HG03135 (cell line): ENCODE measurements around the gene CTTNBP2.

Source experiments
- ATAC-seq: cut with Tn5 transposase; IDR thresholded peaks from one replicate; pipeline ENCODE4 v1.9.1; 2021; ENCODE audit warnings: mild to moderate bottlenecking, moderate library complexity; ENCODE audit not compliant: unreplicated experiment

The CTTNBP2 gene

DNA sequence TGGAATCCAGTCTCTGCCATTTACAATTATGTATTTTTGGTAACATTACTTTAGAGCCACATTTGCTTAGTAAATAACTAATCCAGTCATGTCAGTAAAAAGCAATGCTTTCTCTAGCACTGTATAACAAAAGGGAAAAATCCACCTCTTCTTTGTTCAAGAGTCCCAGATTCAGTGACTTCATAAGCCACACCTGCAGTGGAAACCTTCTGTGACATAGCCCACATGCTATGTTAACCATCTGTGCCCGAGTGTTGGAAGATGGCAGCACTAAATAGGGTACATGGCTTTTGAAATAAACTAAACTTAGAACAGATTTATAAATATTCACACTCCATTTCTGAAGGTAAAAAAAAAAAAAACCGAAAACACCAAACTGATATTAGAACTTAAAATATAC is 83.0 kb downstream of the CTTNBP2 start:
- ATAC-seq, result no peak

DNA sequence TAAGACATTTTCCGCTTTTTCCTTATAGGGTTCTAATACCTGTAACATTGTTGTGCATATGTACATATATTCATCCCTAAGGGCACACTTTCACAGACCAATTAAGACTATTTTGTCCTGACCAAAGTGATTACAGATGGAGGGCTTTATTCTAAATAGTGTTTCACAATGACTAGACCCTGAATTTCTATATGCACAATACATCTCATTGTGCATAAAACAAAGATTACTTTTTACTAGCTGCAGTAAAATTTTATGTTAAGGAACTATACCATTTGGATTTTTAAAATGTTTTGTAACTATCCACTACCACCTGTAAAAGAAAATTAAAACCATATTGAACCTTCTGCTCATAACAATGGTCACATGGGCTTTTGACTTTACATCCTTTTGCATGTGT is 87.8 kb downstream of the CTTNBP2 start:
- no peak for ATAC-seq

DNA sequence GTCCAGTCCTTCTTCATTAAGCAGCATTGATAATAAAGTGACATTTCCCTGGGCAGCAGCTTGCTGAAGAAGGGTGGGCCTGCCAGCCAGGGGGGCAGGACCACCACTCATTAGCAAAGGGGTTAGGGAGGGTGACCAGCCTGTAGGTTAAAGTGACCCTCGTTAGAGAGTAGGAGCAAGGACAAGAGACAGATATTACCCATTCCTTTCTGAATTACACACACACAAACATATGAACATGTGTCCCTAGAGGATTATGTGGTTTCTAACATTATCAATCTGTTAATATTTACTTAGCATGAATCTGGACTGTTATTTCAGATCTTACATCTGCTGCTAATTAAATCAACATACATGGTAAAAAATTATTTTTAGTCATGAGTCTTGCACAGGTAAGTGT is 88.9 kb downstream of the CTTNBP2 start:
- peak; percentile 44 for ATAC-seq

DNA sequence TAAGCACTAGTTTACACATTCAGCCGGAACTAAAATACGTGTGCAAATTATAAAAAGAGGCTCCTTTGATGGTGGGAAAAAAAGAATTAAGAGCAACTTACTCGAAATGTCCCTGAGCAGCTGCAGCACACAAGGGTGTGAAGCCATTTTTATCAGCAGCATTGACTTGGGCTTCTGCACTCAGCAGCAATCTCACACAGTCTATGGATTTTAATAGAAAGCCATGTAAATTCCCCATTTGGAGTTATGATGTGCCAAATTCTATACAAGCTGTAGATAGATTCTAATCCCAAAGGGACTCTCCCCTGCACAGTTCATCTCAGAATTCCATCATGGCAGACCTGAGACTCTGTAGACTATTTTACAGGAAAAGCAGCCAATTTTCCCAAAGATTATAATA is 90.5 kb downstream of the CTTNBP2 start:
- ATAC-seq, result no peak

DNA sequence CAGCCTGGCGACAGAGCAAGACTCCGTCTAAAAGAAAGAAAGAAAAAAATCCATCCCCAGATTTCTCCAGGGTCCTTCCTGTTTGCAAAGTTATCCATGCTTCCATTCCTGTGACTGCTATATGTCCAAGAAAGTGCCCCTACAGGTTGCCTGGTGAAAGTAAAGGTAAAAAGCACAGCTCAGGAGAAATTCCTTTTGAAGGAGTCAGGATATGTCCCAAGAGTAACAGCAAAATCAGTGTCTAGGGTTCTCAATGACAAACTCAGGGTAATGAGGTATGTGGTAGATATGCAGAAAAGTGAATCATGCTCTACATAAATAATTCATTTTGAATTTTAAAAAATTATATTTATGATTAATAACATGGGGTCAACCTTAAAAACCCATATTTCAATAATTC is 91.5 kb downstream of the CTTNBP2 start:
- ATAC-seq, result no peak

DNA sequence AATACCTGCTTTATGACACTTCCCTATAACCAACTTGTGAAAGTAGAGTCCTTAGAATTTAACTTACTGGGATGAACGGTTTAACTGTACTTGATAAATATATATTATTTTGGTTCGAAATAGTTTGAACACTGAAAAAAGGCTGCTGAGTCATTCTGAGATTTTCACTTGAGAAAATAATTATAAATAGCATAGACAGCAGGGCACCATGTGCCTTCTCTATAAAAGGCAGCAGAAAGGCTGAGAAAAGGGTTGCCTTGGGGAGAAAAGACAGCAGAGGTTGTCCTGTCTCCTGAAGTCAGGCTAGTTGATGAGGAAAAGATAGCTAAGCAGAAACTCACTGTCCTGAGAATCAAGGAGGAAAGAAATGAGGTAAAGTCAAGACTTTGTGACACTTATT is 92.4 kb downstream of the CTTNBP2 start:
- ATAC-seq, result peak; percentile 86

DNA sequence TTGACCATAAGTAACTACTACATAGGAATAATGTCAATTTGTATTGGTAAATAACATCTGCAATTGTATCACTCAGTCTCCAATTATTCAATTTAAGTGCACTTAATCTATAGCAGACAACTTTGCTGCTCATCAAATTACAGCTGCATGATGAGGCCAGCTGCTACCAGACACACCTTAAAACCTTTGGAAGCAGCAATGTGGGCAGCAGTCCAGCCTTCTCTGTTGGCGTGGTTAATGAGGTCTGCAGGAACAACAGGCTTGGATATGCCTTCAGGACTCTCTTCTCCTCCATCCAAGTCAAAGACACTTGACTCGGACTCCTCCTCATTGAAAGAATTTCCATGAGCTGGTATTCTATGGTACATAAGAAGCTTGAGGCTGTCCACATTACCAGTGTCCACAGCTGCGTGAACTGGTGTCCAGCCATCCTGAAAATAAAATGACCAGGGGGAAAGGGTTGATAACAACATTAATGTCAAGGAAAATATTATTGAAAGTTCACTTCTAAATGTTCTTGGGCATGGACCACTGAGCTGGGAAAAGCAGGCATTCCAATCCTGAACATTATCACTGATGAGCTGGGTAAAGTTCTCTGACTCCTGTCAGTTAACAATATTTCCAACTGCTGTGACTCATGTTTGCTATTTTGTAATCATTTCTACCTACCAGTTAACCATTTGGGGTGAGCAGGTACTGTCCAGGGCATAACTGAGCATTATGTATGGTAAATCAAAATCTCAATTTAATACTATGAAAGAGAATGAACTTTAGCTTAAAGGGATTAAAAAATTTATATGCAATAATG is 95.7 kb downstream of the CTTNBP2 start:
- ATAC-seq, result no peak

DNA sequence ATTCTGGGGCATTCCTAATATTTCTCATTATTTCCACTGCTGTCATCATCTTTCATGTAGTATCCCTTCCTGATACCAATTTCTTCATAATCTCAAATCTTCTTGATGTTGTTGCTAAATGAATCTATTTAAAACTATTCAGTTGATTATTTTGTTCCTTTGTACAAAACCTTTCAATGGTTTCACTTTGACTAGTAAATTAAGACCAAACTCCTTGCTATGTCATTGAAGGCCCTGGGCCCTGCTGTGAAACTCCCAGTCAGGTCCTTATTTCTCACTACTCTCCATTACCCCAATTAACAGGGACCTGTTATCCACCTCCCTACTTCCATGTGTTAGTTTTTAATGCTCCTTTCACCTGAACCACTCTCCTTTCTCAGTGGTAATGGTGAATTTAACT is 97.0 kb downstream of the CTTNBP2 start:
- ATAC-seq, result no peak

DNA sequence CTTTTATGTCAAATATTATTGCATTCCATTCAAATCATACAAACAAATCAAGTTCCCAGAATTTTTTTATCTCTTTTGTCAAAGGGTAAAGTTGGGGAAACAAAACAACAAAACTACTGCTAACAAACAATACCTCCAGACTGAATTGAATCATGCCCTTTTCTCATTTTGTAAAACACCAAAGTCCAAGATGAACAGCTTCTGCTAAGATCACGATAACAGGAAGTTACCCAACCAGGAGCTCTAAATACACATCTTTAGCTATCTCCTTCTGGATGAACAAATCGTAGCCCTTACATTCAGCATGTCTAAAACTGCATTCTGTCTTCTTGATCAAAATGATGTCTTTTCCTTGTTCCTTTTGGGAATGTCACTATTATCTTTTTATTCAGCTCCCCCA is 97.4 kb downstream of the CTTNBP2 start:
- ATAC-seq, result no peak

DNA sequence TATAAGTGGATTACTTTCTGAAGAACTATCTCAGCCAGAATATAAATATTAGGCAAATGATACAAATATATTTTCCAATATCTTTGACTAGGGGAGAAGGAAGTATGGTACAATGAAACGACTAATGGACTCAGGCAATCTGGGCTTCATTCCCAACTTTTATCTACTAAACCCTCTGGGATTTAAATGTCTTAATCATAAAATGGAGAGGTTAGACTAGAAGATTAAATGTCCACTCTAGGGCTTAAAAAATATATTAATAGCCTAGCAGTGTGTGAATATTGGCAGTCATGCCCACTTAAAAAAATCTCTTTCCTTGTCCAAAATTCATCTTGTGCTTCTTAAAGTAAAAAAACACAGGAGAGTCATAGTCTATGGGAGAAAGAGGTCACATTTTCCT is 98.3 kb downstream of the CTTNBP2 start:
- no peak for ATAC-seq

DNA sequence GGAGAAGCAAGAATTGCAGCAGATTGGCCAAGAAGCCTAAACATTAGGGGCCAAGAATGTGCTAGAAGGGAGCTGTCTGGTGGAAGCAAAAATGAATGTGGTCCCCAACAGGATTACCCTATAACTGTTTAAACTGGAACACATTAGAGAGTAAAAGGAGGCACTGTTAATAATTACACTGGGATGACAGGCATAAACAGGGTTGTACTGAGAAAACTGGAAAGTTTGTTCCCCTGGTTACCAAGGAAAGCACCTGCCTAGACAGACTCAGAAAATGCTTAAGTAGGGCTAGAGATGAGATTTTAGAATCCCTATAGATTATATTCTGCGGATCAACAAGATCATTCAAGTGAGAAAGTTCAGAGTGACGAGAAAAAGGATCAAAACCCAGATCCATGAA is 100.8 kb downstream of the CTTNBP2 start:
- ATAC-seq, result no peak

DNA sequence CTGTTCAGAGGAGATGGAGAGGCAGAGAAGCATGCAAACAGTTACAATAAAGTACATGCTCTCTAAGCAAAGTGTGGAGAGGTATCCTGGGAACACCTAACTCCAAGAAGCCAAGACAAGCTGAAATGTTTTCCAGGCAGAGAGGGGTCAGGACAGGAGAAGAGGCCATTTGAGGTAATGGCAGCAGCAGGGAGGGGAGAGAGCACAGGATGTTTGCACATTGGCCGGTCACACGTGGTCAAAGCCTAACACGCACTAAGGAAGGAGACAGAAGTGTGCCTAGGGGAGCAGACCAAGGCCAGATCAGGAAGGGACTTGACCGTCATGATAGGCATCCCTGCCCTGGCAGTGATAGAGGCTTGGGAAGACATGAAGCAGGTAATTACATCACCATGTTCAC is 101.5 kb downstream of the CTTNBP2 start:
- ATAC-seq, result no peak

DNA sequence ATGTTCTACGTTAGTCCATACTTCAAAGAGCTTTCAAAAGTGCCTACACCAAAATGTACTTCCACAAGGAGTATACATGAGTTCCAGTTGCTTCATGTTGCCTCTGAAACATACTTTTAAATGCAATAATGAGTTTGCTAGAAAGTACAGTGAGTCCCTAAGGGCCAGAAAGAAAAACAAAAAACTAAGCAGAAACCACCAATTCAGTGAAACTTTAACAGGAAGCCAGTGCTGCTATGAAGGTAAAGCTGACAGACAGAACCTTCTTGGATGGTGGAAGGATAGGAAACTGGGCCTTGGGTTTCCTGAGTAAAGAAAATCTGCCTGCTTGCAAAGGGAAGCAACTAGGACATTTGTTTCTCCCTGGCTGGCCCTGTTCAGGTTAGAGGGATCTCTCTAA is 104.2 kb downstream of the CTTNBP2 start:
- no peak for ATAC-seq

DNA sequence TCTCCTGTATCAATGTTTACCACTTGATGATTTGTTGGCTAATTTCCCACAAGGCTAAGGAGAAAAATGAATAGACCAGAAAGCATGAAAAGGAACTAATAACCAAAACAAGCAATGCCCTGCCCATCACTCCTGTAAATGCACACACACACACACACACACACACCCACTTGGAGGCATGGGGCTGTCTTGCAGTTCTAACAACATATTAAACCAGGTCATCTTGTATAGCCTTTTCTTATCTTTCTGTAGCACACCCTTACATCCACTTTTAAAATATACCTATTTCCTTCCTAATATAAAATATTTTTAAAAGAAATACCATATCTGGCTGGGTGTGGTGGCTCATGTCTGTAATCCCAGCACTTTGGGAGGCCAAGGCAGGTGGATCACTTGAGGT is 105.3 kb downstream of the CTTNBP2 start:
- ATAC-seq, result no peak

DNA sequence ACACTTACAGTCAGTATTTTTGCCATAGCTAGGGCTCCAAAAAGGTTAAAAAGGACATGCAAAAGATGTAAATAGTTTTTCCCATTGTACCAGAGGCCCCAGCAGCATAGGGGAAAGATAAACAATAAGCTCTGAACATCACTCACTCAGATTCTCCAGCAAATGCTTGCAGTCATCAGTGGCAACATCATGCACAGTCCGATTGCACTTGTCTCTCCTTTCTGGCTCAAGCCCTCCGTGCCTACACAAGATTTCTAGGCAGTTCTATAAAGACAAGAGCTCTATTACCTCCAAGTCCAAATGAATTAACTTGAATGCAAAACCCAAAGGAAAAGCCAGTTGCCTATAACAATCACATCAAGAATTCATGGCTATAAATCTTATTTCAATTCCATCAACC is 106.3 kb downstream of the CTTNBP2 start:
- no peak for ATAC-seq

DNA sequence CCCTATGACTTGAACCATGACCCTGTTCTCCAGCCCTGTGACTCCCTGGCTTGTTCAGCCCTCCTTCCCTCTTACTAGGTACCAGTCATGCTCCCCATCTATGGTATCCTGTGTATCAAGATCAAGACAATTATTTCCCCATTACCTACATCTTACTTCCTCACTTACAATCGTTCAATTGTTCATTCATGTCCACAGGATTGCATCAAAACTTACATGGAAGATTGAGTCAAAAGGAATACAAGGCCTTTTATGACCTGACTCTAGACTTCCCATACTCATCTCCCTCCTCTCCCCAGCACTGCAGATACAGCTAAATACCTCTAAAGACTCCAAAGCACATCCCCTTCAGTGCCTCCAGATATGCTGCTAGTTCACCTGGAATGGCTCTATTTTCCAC is 109.2 kb downstream of the CTTNBP2 start:
- ATAC-seq, result no peak

DNA sequence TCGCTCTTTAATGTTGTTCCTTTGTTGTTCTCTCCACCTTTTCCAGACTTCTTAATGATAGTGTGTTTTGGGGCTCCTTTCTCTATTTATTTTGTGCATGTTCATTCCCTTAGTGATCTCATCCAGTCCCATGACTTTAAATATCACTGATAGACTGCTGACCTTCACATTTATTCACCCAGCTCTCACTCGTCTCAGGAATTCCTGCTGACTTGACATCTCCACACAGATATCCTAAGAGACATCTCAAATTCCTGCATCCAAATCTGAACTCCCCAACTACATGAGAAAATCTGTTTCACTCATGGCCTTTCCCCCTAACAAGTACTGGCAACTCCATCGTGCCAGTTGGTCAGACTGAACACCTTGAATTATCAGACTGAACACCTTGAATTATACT is 111.2 kb downstream of the CTTNBP2 start:
- no peak for ATAC-seq

DNA sequence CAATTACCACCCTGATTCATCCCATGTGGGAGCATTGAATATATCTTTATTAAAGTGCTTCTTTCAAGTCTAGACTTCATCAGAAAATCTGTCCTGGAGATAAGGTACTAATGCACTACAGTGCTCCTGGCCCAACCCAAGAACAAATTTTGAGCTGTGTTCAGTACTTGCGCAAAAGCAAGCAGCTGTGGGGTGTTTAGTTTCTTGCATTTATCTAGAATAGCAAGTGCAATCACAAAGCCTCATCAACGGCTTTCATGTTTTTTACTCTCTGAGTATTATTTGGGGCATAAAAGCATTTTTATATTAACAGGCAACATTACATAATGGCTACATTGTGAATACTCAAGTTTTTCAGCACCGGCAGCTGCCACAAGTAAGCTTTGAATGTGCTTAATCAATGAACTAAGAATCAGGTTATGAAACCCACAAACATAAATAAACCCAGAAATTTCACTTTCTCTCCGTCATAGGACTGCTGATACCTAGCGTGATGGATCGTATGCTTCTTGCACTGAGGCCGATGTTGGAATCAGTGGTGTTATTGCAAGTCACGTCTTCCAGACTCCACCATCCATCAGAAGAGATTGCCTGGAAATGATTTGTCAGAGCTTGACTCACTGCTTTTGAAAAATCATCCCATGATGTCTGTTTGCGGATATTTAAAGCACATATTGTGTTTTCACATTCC is 113.1 kb downstream of the CTTNBP2 start:
- ATAC-seq, result no peak

DNA sequence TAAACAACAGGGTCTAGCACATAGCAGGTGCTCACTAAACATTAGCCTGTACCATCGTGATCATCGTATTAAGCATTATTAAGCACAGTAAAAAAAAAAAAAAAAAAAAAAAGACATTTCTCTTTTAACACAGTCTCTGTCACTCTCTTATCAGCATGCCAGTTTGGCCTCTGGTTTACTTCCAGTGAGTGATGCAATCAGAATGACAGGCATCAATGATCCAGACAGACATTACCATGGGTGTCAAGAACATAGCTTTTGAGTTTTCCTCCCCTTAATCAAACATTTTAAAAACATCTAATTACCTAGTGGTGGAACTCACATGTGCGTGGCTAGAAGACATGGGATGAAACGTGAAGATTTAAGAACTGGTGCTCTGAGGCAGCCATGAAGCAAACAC is 115.8 kb downstream of the CTTNBP2 start:
- no peak for ATAC-seq

DNA sequence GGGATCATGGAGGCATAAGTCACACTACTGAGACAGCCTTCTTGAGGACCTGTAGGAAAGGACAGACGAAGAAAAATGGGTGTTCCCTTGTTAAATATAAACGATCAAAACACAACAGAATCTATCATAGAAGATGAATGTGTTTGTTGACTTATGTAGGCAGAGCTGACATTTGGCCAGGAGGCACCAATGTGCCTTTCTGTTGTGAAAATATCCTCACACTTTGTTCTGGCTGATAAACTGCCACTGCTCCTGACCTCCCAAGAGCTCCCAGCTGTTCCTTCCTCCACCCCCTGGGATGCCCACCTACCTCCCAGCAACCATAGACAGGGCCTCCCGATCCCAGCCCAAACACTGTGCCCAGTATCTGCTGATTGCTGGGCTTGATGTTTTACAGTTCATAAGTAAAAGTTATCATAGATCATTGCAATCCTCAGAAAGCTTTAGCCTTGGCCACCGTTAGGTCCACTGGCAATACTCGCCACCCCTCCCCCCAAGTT is 116.6 kb downstream of the CTTNBP2 start:
- no peak for ATAC-seq

DNA sequence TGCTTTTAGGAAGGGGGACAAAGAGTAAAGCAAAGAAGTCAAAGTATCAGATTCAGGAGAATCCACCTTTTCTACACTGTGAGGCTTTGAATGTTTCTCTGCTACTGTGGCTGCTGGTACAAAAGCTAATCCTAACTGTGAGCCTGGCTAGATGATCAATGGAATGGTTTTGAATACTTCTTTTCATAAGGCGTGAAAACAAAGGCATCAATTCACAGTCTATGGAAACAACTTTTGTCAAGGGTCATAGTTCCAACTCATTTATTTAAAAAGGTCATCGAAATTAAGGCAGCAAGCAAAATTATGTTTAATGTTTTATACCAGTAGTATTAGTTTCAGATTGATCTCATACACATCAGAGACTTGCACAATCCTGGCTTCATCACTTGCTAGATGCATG is 118.1 kb downstream of the CTTNBP2 start:
- ATAC-seq, result no peak

DNA sequence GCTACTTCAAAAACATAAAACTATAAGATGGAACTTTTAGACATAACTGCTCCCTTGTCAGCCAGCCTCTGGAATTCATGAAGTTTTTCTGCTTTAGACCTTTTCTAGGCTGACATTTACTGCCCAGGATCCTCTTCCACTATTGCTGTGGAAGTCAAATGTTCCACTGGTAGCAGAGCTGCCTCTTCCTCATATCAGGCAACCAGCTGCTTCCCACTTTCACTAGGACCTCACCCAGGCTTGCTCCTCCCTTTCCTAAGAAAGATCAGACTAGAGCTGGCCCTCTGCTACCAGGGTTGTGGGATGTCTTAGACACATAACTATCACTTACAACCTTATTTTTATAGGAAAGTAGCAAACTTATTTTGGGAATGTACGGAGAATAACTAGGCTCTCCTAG is 121.5 kb downstream of the CTTNBP2 start:
- no peak for ATAC-seq
